Hematopoietic multipotent progenitor cell treated with erythropoietin and hydrocortisone succinate and interleukin-3 and kit ligand, for 15 days (in vitro differentiated cells): Measurements from ENCODE around the gene DKK1.

Source experiments
- DNase-seq: peaks from one replicate; pipeline ENCODE4 v3.0.0-alpha.2; 2015; ENCODE audit warnings: low spot score

The DKK1 gene, protein sequence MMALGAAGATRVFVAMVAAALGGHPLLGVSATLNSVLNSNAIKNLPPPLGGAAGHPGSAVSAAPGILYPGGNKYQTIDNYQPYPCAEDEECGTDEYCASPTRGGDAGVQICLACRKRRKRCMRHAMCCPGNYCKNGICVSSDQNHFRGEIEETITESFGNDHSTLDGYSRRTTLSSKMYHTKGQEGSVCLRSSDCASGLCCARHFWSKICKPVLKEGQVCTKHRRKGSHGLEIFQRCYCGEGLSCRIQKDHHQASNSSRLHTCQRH

DNA sequence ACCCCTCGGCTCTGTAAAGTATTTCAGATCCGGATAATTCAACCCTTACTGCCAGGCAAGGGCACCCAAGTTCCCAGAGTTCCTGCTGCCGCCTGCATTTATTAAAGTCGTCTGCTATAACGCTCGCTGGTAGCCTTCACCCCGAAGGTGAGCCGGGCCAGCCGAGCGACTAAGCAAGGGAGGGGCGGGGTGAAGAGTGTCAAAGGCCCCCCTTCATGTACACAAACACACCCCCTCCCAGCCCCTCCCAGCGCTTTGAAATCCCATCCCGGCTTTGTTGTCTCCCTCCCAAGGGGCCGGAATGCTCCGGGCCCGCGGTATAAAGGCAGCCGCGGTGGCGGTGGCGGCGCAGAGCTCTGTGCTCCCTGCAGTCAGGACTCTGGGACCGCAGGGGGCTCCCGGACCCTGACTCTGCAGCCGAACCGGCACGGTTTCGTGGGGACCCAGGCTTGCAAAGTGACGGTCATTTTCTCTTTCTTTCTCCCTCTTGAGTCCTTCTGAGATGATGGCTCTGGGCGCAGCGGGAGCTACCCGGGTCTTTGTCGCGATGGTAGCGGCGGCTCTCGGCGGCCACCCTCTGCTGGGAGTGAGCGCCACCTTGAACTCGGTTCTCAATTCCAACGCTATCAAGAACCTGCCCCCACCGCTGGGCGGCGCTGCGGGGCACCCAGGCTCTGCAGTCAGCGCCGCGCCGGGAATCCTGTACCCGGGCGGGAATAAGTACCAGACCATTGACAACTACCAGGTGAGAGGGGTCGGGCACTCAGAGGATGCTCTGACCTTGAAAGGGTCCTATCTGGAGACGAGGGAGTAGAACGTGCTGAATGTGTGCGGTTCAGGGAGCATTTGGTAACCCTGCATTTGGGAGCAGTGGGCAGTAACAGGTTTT lies at the start of gene DKK1:
Gene DKK1 (plus strand): TSS at position 349 of the 889 bp plus-strand sequence. CDS start 154 bp downstream, at position 503.
- DNase-seq: no peak

DNA sequence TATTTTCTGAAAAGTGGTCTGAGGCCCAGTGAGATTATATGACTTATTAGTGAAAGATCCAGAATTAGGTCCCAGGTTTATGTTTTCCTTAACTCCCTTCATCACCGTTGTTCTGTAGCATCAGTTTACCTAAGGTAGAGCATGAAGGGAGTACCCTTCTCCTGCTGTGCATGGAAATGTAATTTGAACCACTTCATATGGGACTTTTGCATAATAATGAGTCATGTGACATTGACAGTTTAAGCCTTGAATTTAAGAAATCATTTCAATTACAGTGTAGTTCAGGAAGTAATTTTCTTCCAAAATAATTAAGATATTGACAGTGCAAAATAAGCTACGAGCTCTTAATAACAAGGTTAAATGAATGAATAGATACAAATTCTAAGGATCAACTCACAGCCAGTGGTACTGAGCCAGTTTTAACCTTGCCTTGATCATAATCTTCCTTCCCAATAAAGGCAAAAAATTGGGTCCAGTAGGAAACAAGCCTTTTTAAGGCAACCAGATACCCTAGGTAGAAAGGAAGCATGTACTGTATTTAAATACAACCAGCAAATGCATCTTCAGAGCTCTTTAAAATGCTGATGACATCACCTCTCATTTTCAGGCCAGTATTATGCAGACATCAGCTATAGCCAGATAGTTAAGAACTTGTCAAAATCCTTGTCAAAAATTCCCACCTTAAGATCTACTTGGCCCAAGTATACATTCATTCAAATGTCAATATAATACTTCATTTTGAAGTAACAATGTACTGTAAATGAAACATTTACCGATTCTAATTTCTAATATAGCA lies 48.8 kb upstream of the DKK1 start:
- no peak for DNase-seq

DNA sequence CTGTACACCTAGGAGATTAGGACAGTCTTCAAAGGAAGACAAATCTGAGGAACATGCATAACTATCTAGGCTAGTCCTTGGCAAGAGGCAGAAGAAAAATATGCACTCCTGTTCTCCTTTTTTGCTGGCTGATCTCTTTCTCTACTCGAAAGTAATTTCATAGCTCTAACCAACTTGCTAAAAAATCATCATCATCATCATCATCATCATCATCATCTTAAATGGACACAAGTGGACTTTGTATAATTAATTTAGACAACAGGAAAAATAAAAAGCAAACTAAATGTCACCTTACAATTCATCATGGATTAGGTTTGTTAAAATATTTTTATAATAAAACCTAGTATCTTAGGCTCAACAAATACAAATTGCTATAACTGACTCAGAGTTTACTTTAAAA lies 47.2 kb upstream of the DKK1 start:
- DNase-seq: no peak

DNA sequence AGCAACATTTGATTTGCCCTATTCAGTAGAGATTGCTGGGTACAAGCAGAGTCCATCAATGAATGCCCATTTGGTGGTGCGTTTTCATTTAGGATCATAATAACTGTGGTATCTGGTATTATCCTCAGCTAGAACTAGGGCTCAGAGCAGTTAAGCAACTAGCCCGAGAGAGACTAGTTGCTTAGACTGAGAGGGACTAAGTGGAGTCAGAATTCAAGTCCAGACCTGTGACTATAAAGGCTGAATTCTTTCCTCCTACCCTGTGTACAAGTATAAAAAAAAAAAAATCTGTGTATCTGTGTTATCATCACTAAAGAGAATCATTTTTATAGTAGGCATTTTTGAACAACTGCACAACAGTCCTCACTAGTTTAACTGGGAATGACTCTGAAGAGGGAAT lies 45.3 kb upstream of the DKK1 start:
- DNase-seq: no peak

DNA sequence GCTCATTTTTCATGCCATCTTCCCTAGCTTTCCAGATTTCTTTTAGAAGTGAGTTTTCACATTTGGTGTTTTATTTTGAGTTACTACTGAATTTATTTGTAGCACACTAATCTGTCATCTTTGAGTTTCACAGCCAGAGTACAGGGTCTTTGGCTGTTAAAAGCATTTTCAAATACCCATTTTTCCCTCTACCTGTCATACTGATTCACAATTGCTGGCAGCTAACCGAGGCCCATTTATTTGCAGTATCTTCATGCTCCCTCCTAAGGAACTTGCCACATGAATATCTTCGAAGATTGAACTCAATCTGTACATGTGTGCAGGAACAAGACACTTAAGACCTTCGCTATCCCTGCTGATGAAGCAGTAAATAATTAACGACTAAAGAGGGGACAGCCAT lies 44.8 kb upstream of the DKK1 start:
- DNase-seq: no peak

DNA sequence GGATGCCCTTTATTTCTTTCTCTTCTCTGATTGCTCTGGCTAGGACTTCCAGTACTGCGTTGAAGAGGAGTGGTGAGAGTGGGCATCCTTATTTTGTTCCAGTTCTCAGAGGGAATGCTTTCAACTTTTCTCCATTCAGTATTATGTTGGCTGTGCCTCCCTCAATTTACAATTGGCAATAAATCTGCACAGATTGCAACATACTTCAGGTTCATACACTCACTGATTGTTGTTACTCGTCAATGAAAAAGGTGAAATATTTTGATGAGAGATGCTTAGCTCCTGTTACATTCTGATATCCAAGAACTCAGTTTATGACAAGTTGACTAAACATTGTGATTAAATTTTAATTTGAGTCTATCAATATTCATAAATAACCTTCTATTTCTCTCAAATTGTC lies 37.9 kb upstream of the DKK1 start:
- DNase-seq: no peak

DNA sequence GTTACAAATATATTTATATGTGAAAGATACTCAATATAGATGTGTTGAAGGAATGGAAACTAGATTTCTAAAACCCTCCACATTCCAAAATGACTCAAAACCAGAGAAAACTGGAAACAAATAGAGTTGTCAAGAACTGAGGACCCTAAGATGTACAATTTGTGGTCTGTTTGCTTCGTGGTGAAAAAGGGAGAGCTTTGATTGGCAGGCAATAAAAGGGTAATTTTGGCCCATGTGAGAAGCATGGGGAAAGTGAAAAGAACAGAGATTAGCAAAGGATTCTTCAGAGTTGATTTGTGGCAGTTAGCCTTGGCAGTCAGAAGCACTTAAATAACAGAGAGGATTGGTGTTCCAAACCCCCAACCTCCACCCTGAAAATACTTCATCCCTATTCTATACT lies 37.1 kb upstream of the DKK1 start:
- no peak for DNase-seq

DNA sequence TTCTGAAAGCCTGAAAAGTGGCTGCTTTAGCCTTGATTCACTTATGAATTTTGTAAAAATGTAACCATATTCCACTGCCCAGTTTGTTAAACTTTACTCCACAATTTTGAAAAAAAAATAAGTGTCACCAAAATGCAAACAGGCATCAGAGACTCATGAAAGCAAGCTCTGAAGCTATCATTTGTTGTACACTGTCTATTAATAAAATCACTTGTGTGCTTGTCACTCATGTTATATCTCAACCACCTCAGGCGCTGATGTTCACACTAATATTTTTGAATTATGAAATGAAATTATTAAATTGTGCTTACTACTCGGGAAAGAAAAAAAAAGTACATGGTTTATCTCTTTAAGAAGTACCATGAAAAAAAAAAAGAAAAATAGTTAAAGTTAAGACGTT lies 34.5 kb upstream of the DKK1 start:
- DNase-seq: no peak

DNA sequence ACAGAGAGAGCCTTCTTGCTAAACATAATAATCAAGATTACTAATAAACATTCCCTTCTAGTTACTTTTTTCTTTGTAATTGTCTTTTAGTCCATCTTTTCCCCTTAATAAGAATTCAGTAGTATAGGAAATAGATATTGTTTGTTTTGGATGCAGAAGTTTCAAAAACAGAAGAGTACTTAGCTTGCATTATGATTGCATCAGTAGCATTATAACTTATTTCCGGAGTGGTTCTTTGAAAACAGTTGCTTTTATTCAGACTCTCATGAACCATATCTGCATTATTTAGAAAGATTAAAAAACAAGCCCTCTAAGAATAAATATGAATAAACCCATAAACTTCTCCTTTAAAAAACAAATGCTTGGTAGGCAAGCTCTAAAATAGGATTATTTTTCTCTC lies 34.0 kb upstream of the DKK1 start:
- DNase-seq: no peak

DNA sequence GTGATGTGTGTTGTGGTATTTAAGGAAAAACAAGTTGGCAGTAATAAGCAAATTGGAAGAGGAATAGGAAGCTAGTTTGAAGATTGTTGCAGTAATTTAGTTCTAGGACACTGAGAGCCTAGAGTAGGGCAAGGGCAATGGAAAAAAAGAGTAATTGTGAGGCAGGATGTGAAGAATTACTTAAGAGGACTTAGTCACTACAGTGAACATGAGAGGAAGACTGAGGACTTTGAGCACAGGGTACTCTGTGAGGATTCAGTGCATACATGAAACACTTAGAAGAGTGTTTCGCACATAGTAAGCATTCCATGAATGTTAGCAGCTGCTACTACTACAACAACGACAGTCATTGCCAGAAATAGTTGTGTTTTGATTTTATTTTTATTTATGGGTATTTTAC lies 30.9 kb upstream of the DKK1 start:
- no peak for DNase-seq

DNA sequence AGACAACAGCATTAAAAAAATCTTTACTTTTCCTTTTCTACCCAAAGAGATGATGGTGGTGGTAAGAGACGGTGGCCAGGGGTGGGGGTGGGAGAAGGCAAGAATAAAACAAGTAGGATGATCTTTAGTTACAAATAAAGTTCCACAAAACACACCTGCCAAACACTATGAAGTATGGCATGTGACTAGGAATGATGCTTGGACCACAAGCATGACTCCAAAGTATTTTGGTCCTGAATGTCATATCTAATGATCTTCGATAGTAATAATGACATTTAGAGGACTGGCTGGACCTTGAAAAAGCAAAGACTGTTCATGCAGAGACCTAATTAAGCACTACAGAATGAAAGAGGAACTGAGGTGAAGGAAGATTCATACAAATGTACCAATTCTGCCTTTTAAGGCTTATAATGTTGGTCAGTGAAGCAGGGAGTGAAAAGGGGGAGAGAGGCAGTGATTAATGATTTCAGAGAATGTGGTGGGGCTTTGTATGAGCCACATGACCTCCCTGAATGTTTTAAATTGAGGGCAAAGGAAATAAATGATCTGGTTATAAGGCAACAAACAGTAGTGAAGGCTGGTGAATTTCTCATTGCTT lies 29.6 kb upstream of the DKK1 start:
- DNase-seq: no peak

DNA sequence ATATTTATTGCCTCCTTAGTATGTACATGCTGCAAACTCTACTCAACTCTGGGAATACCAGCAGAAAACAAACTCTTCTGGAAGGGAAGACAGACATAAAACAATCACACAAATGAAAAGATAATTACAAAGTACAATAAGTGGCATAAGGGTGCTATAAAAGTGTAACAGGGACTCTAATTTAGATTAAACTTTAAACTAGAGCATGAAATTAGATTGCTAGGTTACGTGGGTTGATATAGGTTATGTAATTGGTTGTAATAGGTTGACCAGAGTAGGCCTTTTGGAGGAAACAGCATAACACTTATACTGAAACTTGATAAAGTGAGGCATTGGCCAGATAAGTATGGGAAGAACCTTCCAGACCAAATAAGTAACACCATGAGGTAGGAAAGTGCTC lies 26.2 kb upstream of the DKK1 start:
- no peak for DNase-seq

DNA sequence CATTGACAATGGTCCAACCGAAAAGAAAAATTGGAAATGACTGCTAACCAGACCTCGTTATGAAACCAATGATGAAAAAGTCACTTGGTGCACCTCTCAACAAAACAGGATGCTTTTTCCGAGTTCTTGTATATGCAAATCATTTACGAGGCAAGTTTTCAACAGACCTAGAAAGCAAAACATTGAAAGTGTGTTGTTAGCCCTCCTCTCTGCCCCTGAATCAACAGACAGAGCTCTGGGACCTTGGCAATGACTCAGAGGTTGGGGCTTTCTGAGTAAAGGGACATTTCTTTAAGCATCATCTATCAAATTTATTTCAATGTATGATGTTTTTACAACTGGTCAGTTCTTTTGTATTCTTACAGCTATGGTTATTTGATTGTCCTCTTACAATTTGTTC lies 16.3 kb upstream of the DKK1 start:
- DNase-seq: no peak

DNA sequence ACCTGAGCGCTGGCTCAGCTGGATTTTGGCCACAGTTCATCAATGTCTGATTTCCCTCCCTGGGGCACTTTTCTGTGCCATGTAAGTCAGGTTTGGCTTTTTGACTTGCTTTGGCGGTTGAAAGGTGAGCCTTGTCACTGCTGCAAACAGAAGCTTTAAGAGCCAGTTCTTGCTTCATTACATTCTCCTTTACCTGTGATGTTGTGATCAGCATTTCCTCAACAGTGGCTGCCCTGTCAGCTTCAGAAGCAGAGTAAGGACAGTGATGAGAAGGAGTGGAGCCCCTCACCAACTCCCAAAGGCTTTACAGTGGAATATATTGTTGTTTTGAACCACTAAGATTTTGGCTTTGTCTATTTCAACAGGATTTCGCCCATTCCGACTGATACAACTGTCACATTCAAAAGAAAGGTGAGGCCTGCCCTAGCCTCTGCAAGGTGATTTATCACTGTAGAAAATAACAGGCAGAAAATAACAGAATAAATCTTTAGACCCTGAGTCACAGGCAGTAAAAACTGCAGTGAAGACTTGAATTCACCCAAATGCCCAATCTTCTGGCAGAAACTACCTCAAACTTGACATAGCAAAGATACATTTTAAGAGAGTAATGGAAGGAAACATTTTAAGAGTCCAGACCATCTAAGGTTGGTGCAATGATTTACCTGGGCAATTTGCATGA lies 13.3 kb upstream of the DKK1 start:
- no peak for DNase-seq

DNA sequence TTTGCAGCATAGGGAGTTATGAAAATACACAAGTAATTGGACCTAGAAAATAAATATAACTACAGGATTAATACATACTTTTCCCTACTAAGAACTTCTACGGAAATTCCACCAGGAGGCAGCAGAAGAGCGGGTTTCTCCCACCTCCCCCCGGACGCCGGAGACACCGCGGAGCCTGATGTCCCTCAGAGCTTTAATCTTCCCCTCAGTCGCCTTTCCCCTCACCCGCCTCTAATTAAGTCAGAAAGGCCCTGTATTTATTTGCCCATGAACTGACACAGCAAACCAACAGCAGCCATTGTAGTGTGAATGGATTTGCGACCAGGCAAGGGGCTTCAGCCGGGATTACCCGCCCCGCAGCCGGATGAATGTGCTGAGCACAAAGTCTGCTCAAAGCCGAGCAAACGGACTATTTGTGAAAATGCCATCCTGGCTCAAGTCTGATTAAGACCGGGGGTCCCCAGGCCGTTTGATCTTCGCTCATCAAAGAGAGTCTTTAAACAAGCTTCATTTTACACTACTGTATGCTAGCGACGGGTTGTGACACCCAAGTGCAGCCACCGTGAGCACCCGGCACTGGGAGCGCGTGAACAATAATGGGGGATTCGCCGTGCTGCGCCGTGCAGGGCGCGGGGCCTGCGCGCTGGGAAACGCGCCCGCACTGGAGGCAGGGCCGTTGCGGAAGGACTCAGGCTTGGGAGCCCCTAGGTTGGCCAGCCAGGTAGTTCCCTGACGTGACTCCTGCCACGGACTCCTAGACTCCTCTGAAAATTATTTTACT lies 5.6 kb upstream of the DKK1 start:
- no peak for DNase-seq

DNA sequence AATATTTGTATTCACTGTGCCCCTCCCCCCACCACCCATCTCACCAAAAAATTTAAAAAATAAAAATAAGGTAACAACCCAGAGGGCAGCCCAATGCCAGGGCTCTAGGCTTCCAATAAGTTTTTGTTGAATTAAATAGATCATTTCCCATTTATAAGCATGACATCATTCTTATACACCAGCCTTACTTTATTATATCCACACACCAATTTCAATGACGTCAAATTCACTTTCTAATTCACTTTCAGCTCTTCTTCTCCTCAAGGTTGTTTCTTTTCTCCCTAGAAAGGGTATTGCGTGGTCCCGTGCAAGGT lies 1.2 kb upstream of the DKK1 start:
- DNase-seq: no peak

DNA sequence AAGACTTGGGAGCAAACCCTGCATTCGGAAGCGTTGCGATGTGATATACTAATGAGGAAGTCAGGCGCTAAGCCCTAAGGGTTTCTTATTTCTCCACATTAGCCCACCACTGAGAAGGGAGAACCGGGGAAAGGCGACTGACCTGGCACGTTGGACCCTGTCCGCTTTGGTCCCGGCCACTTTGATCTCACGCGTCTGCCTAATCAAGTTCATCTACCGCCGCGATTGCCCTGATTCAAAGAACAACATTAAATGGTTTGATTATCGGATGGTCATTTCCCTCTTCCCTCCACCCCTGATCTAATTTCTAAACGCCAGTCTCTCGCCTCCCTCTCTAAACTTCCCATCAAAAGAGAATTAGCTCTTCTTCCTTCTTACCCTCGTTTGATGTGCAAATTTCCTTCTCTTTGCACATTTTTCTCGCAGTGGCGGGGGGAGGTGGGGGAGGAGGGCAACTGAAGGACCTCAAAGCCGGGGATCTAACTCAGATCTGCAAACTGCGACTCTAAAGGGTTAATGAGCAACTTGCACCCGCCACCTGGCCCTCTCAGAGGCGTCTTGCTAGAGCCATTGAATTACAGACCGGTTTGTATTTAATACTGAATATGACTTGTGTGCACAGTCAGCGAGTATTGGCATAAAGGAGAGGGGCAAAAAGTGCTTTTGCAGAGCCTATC lies 687 bp upstream of the DKK1 start:
- DNase-seq: no peak

DNA sequence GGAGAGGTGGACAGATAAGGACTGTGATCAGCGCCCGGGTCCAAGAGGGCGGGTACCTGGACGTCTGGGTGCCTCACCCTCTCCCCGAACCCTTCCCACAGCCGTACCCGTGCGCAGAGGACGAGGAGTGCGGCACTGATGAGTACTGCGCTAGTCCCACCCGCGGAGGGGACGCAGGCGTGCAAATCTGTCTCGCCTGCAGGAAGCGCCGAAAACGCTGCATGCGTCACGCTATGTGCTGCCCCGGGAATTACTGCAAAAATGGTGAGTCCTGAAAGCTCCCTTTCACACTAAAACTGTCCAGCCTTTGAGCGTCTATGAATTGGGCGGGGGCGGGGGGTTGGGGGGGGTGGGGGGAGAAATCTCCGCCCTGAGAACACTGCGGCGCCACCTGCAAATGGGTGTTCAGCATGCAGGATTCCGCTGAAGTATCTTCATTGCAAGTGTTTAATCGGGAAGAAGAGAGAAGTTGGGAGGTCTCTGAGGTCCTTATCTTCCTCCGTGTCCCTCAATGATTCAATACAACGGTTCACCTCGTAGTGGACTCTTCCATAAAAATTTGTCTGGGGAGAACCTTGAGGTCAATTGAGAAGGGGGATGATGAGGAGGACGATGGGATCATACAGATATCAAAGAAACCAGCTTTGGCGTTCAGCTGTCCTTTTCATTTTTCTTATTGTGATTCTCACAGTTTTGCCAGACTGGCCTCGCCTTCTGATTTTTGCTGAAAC lies 906 bp downstream of the DKK1 start:
- no peak for DNase-seq

DNA sequence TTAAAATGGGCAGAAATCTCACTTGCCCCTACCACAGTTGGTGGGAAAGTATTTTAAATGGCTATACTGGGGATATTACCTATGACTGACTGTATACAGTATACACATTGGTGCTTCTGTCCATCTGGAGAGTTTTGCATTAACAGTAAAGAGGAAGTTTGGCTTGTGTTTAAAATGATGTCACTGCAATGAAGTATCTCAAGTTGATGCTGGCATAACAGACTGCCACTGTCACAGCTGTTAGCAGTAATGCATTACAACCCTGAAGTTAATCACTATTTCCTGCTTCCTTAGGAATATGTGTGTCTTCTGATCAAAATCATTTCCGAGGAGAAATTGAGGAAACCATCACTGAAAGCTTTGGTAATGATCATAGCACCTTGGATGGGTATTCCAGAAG lies 1.9 kb downstream of the DKK1 start:
- no peak for DNase-seq

DNA sequence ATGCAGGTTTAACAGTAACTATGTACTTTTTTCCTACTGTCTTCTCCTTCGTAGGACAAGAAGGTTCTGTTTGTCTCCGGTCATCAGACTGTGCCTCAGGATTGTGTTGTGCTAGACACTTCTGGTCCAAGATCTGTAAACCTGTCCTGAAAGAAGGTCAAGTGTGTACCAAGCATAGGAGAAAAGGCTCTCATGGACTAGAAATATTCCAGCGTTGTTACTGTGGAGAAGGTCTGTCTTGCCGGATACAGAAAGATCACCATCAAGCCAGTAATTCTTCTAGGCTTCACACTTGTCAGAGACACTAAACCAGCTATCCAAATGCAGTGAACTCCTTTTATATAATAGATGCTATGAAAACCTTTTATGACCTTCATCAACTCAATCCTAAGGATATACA lies 2.4 kb downstream of the DKK1 start:
- no peak for DNase-seq
